SW 1271 (cell line): ENCODE results near the gene SH3GL2.

Experiments
- DNase-seq, 2 experiments: peaks; one replicate each; lab custom pipeline; 2025; lab: John Stamatoyannopoulos, UW

The SH3GL2 gene

GRCh38 chr9:17810728-17811571 lies 232.1 kb downstream of the SH3GL2 start:
- DNase-seq, result no peak

GRCh38 chr9:17813798-17814197 lies 234.9 kb downstream of the SH3GL2 start:
- DNase-seq, result no peak

- DNase-seq, result no peak
Observed at GRCh38 chr9:17816431-17817027, 237.7 kb downstream of the SH3GL2 start.

- DNase-seq, result peak in 1 of 2 experiments; percentile 6
Observed at GRCh38 chr9:17824191-17824590, 245.3 kb downstream of the SH3GL2 start.

- peak in 1 of 2 experiments; percentile 1 for DNase-seq
Observed at GRCh38 chr9:17824616-17825264, 245.9 kb downstream of the SH3GL2 start.

- DNase-seq, result no peak
Observed at GRCh38 chr9:17825265-17825659, 246.4 kb downstream of the SH3GL2 start.

- no peak for DNase-seq
Observed at GRCh38 chr9:17829064-17829463, 250.2 kb downstream of the SH3GL2 start.

GRCh38 chr9:17829812-17830385 lies 251.0 kb downstream of the SH3GL2 start:
- DNase-seq, result no peak

GRCh38 chr9:17832812-17833211 lies 253.9 kb downstream of the SH3GL2 start:
- DNase-seq, result no peak

- DNase-seq, result no peak
Observed at GRCh38 chr9:17833846-17834245, 255.0 kb downstream of the SH3GL2 start.

- no peak for DNase-seq
Observed at GRCh38 chr9:17837965-17838364, 259.1 kb downstream of the SH3GL2 start.

GRCh38 chr9:17839776-17840175 lies 260.9 kb downstream of the SH3GL2 start:
- no peak for DNase-seq

GRCh38 chr9:17843236-17843635 lies 264.4 kb downstream of the SH3GL2 start:
- DNase-seq, result no peak
